HepG2 (cell line): ENCODE data around the gene KXD1. TPM values are rescaled to one million over a fixed set of nuclear protein-coding genes. Genes with fewer than 3 reads are reported as not detected.
A peak's percentile ranks its signal among the peaks of the same experiment; 100 is the strongest.

ENCODE experiments used
- ATAC-seq: fragments of 200-7000 bp; cut with Tn5 transposase; 3 replicates; pipeline ENCODE4 v1.9.1; 2020; ENCODE audit warnings: mild to moderate bottlenecking, moderate library complexity
- BruUV-seq: library from RNA; stranded (reverse); fragments of 400-500 nt; replicated peaks from 2 replicates; lab custom pipeline; 2021; lab: Mats Ljungman, UMichigan
- CTCF ChIA-PET: fragments of 300-600 bp; formaldehyde crosslinking; extraction: SDS; loops from one replicate; lab custom pipeline; 2021; ENCODE audit warnings: low total read pairs, inconsistent platforms, low intra/inter-chr PET ratio; lab: Yijun Ruan, JAX
- POLR2A ChIA-PET: fragments of 350-600 bp; sonication (Branson Sonifier 250); formaldehyde crosslinking; loops from one replicate; lab custom pipeline; 2020; ENCODE audit warnings: antibody characterized with exemption, inconsistent platforms; lab: Yijun Ruan, JAX
- DNase-seq: peaks from one replicate; pipeline ENCODE4 v3.0.0-alpha.2; 2015; ENCODE audit warnings: low spot score
- FAIRE-seq: peaks from 3 replicates; lab custom pipeline; 2011; peaks lifted over from hg19 to GRCh38; lab: Jason Lieb, UNC
- H2AFZ ChIP-seq: one replicate; pipeline ENCODE4 v1.6.1; 2011; ENCODE audit warnings: low read length, inconsistent platforms
- H3K27ac ChIP-seq: fragments of 300-600 bp; 3 replicates; pipeline ENCODE4 v1.8.0; 2011; ENCODE audit warnings: mixed run types, mild to moderate bottlenecking, mixed read lengths, low read length, inconsistent platforms; ENCODE audit not compliant: insufficient read depth; ENCODE audit errors: extremely low read length
- H3K27me3 ChIP-seq, 2 experiments: fragments of 200-600 bp in 1 of 2; 2 replicates in 1 of 2; 3 replicates in 1 of 2; pipeline versions ENCODE4 v1.6.0 to v1.8.0; 2011; ENCODE audit warnings: low read length in 2 of 2, mild to moderate bottlenecking in 2 of 2, moderate library complexity in 2 of 2, inconsistent platforms in 1 of 2; ENCODE audit not compliant: insufficient read depth in 2 of 2, control insufficient read depth in 1 of 2
- H3K36me3 ChIP-seq, 2 experiments: fragments of 200-600 bp in 1 of 2; replicated peaks in 1 of 2; 2 replicates in 1 of 2; 3 replicates in 1 of 2; pipeline versions ENCODE4 v1.5.1 to v1.8.0; 2011; ENCODE audit warnings: low read length in 2 of 2, inconsistent platforms in 1 of 2; ENCODE audit not compliant: insufficient read depth in 2 of 2, control insufficient read depth in 1 of 2
- H3K4me1 ChIP-seq: 2 replicates; pipeline ENCODE4 v1.5.1; 2012; ENCODE audit warnings: low read length, inconsistent platforms; ENCODE audit not compliant: insufficient read depth
- H3K4me2 ChIP-seq: 2 replicates; pipeline ENCODE4 v1.6.0; 2011; ENCODE audit warnings: low read depth, low read length, inconsistent platforms
- H3K4me3 ChIP-seq, 3 experiments: fragments of 200-600 bp in 1 of 3; sonication (generic), shearing (Covaris generic) in 1 of 3; replicated peaks in 1 of 3; 2 replicates each; pipeline ENCODE4 v1.5.1; 2011 to 2016; ENCODE audit warnings: low read length in 3 of 3, inconsistent platforms in 2 of 3, low read depth in 2 of 3, mild to moderate bottlenecking in 2 of 3, control low read depth in 1 of 3, mixed read lengths in 1 of 3; ENCODE audit not compliant: insufficient read depth in 1 of 3
- H3K79me2 ChIP-seq: one replicate; pipeline ENCODE4 v1.6.1; 2011; ENCODE audit warnings: low read length, inconsistent platforms; ENCODE audit not compliant: insufficient read depth
- H3K9ac ChIP-seq: 2 replicates; pipeline ENCODE4 v1.6.0; 2011; ENCODE audit warnings: mild to moderate bottlenecking, low read depth, low read length, inconsistent platforms; ENCODE audit not compliant: insufficient read depth
- H3K9me3 ChIP-seq: 2 replicates; pipeline ENCODE4 v1.5.1; 2012; ENCODE audit warnings: mild to moderate bottlenecking, low read length
- H4K20me1 ChIP-seq: 2 replicates; pipeline ENCODE4 v1.6.0; 2011; ENCODE audit warnings: inconsistent platforms, mild to moderate bottlenecking, low read length, moderate library complexity; ENCODE audit not compliant: insufficient read depth
- BRCA1 ChIP-seq: sonication (generic); formaldehyde crosslinking; IDR thresholded peaks from 2 replicates; pipeline ENCODE4 v1.4.0; 2020; ENCODE audit warnings: missing genetic modification reagents
- EP300 ChIP-seq, 3 experiments: sonication (generic) in 1 of 3; formaldehyde crosslinking in 1 of 3; IDR thresholded peaks; 2 replicates each; pipeline versions ENCODE4 v1.5.1 to v1.6.1; 2011 to 2020; ENCODE audit warnings: low read depth in 2 of 3, low read length in 2 of 3, borderline replicate concordance in 1 of 3, improper control_type of control experiment in 1 of 3, mild to moderate bottlenecking in 1 of 3, missing genetic modification reagents in 1 of 3, moderate library complexity in 1 of 3
- NAIF1 ChIP-seq: sonication (generic); formaldehyde crosslinking; IDR thresholded peaks from 2 replicates; pipeline ENCODE4 v1.5.0; 2020; ENCODE audit warnings: mild to moderate bottlenecking, missing genetic modification reagents, borderline replicate concordance
- NFIC ChIP-seq: IDR thresholded peaks from 2 replicates; pipeline ENCODE4 v1.6.1; 2012; ENCODE audit warnings: mild to moderate bottlenecking, low read length, inconsistent platforms
- PHF21A ChIP-seq: sonication (generic); formaldehyde crosslinking; IDR thresholded peaks from 2 replicates; pipeline ENCODE4 v1.5.0; 2020; ENCODE audit warnings: mild to moderate bottlenecking, missing genetic modification reagents
- SNRNP70 ChIP-seq: fragments of 200-400 bp; formaldehyde crosslinking; IDR thresholded peaks from 2 replicates; pipeline ENCODE4 v1.6.1; 2017; ENCODE audit warnings: mild to moderate bottlenecking, low read depth, low read length, moderate library complexity
- STAT5B ChIP-seq: sonication (generic); formaldehyde crosslinking; IDR thresholded peaks from 2 replicates; pipeline ENCODE4 v1.4.0; 2020; ENCODE audit warnings: missing genetic modification reagents
- ZBTB3 ChIP-seq: sonication (generic); formaldehyde crosslinking; IDR thresholded peaks from 2 replicates; pipeline ENCODE4 v1.4.0; 2020; ENCODE audit warnings: low read depth, mild to moderate bottlenecking, moderate library complexity, missing genetic modification reagents, borderline replicate concordance
- ZBTB38 ChIP-seq: sonication (generic); formaldehyde crosslinking; IDR thresholded peaks from 2 replicates; pipeline ENCODE4 v1.5.1; 2020; ENCODE audit warnings: mild to moderate bottlenecking, missing genetic modification reagents
- ZNF138 ChIP-seq: sonication (generic); formaldehyde crosslinking; IDR thresholded peaks from 2 replicates; pipeline ENCODE4 v1.5.0; 2020; ENCODE audit warnings: mild to moderate bottlenecking, low read depth, missing genetic modification reagents
- ZNF256 ChIP-seq: sonication (generic); formaldehyde crosslinking; conservative IDR thresholded peaks from 2 replicates; pipeline ENCODE4 v1.4.0; 2020; ENCODE audit warnings: missing genetic modification reagents
- ZNF772 ChIP-seq: sonication (generic); formaldehyde crosslinking; IDR thresholded peaks from 2 replicates; pipeline ENCODE4 v1.5.0; 2020; ENCODE audit warnings: mild to moderate bottlenecking, missing genetic modification reagents
- WGBS: methylation state at CpG from one replicate; pipeline ENCODE4 v1.1.6; 2017; ENCODE audit warnings: low lambda C conversion rate; 5-methylcytosine and 5-hydroxymethylcytosine counted together
- in situ Hi-C: cut with HindIII; loops from 2 replicates; pipeline ENCODE4 v1.10.0; 2017; ENCODE audit warnings: low pct_unique_long_range_greater_than_20kb; ENCODE audit not compliant: extremely low pct_ligation_motif_present
- intact Hi-C: fragments of 100-400 bp; cut with micrococcal nuclease; formaldehyde crosslinking; loops from one replicate; pipeline ENCODE4 v1.10.0; 2022; ENCODE audit not compliant: unreplicated experiment
- polyA plus RNA-seq, 8 experiments: library from polyadenylated mRNA; depleted of rRNA in 3 of 8; stranded (reverse) in 7 of 8; unstranded in 1 of 8; fragments of >200 nt; fragmentation: Illumina TruSeq in 4 of 8; extraction: Trizol in 4 of 8; gene quantifications; 2 replicates each; pipeline versions ENCODE4 v1.2.1 to v1.2.3, GENCODE V29; 2011 to 2016; ENCODE audit warnings: low read depth in 4 of 8, missing spikeins in 1 of 8, mixed read lengths in 1 of 8; ENCODE audit not compliant: insufficient read depth in 1 of 8
- total RNA-seq, 5 experiments: library from RNA; depleted of rRNA; stranded (reverse); fragments of >200 nt; fragmentation: Illumina TruSeq; extraction: Trizol; gene quantifications; 2 replicates each; pipeline ENCODE4 v1.2.3, GENCODE V29; 2016; ENCODE audit warnings: low read depth in 1 of 5
- TF ChIP-seq, protein P1 (sequence below): sonication (generic); formaldehyde crosslinking; conservative IDR thresholded peaks from 2 replicates; pipeline ENCODE4 v1.4.0; 2020; ENCODE audit warnings: mild to moderate bottlenecking, missing genetic modification reagents, moderate library complexity
- TF ChIP-seq, protein P2 (sequence below): sonication (generic); formaldehyde crosslinking; IDR thresholded peaks from 2 replicates; pipeline ENCODE4 v1.9.0; 2021; ENCODE audit warnings: missing genetic modification reagents, borderline replicate concordance
- TF ChIP-seq, protein P3 (sequence below): sonication (generic); formaldehyde crosslinking; IDR thresholded peaks from 2 replicates; pipeline ENCODE4 v1.4.0; 2020; ENCODE audit warnings: low read depth, mild to moderate bottlenecking, missing genetic modification reagents

The KXD1 gene
- total and polyA plus RNA-seq, 2 of the 13 experiments (the other 11 are each of a cell fraction or from before 2014, with no cell fraction given) = 44.6 to 143 TPM

DNA sequence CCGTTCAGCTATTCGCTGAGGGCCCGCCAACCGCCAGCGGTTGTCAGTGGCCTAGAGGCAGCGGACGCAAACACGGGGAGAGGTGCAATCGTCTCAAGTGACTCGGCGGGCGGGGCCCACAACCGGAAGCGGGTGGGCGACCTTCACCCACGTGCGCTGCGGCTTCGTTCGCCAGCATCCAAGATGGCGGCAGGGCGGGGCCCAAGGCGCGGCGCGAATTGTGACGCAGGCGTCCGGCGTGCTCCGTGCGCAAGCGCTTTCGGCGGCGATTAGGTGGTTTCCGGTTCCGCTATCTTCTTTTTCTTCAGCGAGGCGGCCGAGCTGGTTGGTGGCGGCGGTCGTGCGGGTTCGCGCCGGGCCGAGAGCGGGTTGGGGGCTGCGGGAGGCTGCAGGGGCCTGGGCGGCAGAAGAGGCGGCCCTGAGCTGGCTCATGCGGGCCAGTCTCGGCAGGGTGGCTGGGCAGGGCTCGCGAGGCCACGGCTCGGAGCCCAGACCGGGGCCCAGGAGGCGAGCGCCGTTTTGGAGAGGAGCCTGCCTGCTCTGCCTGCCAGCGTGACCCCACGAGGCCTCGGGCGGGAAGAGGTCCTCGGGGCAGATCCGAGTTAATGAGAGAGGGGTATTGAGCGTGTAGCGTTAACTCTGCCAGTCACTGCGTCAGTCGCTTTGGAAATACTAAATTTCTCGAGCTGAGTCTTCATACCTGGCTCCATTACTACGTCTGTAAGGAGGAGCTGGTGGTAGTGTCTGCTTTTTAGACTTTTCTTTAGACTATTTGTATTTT lies 14.1 kb downstream of the KXD1 start, which contains the start of gene UBA52:
Gene UBA52, plus strand, starts transcription at position 294 of the 781 bp plus-strand sequence. CDS start 1,444 bp downstream, outside the sequence.
- H3K27ac ChIP-seq = peak within 1 kb of the TSS; percentile 75
- CTCF ChIA-PET = no interaction called here
- H3K79me2 ChIP-seq = peaks cover 21% of the 10 kb centered on the region
- peaks cover 10% of the 10 kb centered on the region for H4K20me1 ChIP-seq
- POLR2A ChIA-PET = interaction anchor here (0.7 to 4.4 kb wide), 27 partner anchors 9 to 279 kb away, joined by 3 to 74 read pairs (median 4); partner anchors contain the start of genes ELL, KXD1 and REX1BD
- FAIRE-seq (peak; percentile 68), DNase-seq (peak; percentile 93), ATAC-seq (peak; percentile 95)
- peaks cover 20% of the 10 kb centered on the region for H3K4me1 ChIP-seq
- H3K4me2 ChIP-seq = peak within 1 kb of the TSS; percentile 100
- no peak within 1 kb of the TSS for H2AFZ ChIP-seq
- no peaks in the 10 kb centered on the region for H3K9me3 ChIP-seq
- H3K4me3 ChIP-seq = peak within 1 kb of the TSS; percentile 75 to 90 (median 85)
- intact Hi-C loops = loop anchor here (5.0 kb wide), 1 partner anchor 94 kb away; no protein-coding TSS in a partner anchor
- H3K36me3 ChIP-seq = peaks cover 24 to 48% of the 10 kb centered on the region in 2 experiments; a peak in 4 of 5 replicates
- H3K27me3 ChIP-seq = no peaks in the 10 kb centered on the region; a peak in 1 of 5 replicates
- 0% methylated on average over 7 of the region's 75 CpGs for WGBS
- in situ Hi-C loops = no loop called here
- BruUV-seq = no TSS peak
- H3K9ac ChIP-seq = peak within 1 kb of the TSS; percentile 96
- TF ChIP-seq, protein P1, sequence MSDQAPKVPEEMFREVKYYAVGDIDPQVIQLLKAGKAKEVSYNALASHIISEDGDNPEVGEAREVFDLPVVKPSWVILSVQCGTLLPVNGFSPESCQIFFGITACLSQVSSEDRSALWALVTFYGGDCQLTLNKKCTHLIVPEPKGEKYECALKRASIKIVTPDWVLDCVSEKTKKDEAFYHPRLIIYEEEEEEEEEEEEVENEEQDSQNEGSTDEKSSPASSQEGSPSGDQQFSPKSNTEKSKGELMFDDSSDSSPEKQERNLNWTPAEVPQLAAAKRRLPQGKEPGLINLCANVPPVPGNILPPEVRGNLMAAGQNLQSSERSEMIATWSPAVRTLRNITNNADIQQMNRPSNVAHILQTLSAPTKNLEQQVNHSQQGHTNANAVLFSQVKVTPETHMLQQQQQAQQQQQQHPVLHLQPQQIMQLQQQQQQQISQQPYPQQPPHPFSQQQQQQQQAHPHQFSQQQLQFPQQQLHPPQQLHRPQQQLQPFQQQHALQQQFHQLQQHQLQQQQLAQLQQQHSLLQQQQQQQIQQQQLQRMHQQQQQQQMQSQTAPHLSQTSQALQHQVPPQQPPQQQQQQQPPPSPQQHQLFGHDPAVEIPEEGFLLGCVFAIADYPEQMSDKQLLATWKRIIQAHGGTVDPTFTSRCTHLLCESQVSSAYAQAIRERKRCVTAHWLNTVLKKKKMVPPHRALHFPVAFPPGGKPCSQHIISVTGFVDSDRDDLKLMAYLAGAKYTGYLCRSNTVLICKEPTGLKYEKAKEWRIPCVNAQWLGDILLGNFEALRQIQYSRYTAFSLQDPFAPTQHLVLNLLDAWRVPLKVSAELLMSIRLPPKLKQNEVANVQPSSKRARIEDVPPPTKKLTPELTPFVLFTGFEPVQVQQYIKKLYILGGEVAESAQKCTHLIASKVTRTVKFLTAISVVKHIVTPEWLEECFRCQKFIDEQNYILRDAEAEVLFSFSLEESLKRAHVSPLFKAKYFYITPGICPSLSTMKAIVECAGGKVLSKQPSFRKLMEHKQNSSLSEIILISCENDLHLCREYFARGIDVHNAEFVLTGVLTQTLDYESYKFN = peak; percentile 65
- TF ChIP-seq PHF21A (CRISPR knock-in tag) (peak; percentile 90), ZBTB38 (CRISPR knock-in tag) (peak; percentile 87), NFIC (no peak), ZNF772 (CRISPR knock-in tag) (peak; percentile 84; the same call in 1 of the 2 replicates), EP300 (IDR thresholded peaks at IDR 0.05; ENCODE audit: low read depth in 2 of 2, low read length in 2 of 2) (peak in 1 of 2 experiments; percentile 41; a peak in 1 of 4 replicates), EP300 (CRISPR knock-in tag; IDR thresholded peaks at IDR 0.05; ENCODE audit: borderline replicate concordance) (peak; percentile 57), ZNF256 (CRISPR knock-in tag) (no peak), STAT5B (CRISPR knock-in tag) (peak; percentile 19; the same call in 1 of the 2 replicates), BRCA1 (0 out of 2 replicates have a peak, but pooled peaks have one; percentile 50), ZBTB3 (CRISPR knock-in tag) (0 out of 2 replicates have a peak, but pooled peaks have one; percentile 39), ZNF138 (CRISPR knock-in tag) (0 out of 2 replicates have a peak, but pooled peaks have one; percentile 78), SNRNP70 (no peak), NAIF1 (CRISPR knock-in tag) (no peak)
- TF ChIP-seq, protein P2, sequence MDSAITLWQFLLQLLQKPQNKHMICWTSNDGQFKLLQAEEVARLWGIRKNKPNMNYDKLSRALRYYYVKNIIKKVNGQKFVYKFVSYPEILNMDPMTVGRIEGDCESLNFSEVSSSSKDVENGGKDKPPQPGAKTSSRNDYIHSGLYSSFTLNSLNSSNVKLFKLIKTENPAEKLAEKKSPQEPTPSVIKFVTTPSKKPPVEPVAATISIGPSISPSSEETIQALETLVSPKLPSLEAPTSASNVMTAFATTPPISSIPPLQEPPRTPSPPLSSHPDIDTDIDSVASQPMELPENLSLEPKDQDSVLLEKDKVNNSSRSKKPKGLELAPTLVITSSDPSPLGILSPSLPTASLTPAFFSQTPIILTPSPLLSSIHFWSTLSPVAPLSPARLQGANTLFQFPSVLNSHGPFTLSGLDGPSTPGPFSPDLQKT (CRISPR knock-in tag) = peak; percentile 80; the same call in 1 of the 2 replicates
- TF ChIP-seq, protein P3, sequence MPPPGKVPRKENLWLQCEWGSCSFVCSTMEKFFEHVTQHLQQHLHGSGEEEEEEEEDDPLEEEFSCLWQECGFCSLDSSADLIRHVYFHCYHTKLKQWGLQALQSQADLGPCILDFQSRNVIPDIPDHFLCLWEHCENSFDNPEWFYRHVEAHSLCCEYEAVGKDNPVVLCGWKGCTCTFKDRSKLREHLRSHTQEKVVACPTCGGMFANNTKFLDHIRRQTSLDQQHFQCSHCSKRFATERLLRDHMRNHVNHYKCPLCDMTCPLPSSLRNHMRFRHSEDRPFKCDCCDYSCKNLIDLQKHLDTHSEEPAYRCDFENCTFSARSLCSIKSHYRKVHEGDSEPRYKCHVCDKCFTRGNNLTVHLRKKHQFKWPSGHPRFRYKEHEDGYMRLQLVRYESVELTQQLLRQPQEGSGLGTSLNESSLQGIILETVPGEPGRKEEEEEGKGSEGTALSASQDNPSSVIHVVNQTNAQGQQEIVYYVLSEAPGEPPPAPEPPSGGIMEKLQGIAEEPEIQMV (CRISPR knock-in tag) = peak; percentile 93
